GM18526 (cell line): Measurements from ENCODE around the gene EPG5.

Experiments
- POLR2A ChIP-seq: IDR thresholded peaks from 3 replicates; pipeline ENCODE4 v1.6.1; 2011; ENCODE audit not compliant: insufficient read length; ENCODE audit errors: extremely low read depth

EPG5 gene

DNA sequence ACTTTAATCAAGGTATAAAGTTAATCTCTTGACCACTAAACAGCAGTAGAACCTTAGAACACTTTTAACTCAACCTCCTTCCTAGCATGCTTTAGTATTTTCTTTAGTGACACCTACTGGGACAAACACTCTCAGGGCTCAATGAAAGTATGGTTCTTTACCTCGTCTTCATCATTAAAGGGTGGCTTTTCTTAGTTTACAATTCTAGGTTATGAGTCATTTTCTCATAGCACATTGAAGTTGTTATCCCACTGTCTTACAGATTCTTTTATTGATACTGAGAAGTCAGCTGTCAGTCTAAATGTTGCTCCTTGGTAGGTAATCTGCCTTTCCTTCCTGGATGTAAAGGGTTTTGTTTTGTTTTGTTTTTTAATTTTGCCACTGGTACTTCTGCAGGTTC lies 103.7 kb downstream of the EPG5 start:
- no peak for TF ChIP-seq POLR2A

DNA sequence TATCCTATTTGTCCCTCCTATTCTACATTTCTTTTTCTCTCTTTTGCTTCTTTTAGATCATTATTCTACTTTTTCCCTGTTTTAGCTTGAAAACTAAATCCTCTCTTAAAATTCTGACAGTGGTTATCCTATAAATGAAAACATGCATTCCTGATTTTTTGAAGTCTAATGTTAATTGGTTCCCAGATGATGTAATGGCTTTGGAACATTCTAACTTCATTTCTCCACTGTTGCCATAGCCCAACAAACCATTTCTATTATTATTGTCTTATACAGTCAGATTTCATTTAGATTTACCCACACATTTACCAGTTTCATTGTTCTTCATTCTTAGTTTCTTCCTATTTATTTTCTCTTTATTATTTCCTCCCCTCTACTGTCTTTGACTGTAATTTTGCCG lies 105.2 kb downstream of the EPG5 start:
- TF ChIP-seq POLR2A: no peak

DNA sequence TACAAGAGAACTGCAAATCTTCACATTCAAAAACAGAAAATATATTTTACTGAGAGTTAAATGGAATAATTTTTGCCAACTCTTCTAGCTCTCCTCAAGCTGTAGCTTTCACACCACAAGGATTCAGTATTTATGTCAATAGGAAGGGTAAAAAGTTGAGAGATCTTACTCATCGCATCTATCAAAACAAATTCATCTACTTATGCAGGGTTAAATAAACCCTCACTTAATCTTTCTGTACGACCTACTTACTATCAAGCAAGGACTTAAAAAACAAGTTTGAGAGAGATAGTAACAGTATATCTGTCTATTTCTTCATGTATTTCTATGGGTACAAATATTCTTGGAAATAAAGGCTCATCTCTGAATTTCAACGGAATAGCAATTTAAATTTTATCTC lies 106.2 kb downstream of the EPG5 start:
- TF ChIP-seq POLR2A: no peak

DNA sequence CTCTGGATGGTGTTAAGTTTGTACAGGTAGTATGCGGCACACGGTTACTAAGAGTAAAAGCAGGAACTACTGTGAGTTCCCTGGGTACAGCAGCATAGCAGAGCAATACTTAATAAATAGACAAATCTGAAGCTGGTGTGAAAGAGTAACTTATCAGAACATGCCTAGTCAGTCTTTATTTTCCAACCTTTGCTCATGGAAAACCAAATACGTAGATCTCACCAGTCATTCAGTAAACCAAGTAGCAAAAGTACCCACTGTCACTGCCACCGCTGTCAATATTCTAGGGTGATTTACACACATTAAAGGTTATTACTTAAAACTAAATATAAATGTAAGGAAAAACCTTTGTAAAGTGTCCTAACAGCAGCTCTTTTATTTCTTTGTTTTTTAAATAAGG lies 106.6 kb downstream of the EPG5 start:
- TF ChIP-seq POLR2A: no peak

DNA sequence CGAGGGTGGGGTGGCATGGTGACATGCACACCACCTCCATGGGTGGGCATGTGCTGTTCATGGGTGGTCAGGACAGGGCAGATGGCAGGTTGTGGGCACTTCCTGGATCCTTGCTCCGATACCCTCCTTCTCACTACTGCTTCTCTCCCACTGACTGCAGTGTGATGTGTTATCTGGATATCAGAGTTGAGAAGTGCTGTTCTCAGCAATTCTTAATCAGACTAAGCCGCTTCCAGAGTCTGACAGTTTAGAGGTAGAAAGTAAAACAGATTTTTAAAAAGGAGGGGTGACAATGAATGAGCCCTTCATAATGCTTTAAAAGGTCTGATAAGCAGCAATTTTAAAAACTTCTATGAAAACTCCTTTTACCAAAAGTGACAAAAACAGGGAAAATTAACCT lies 107.8 kb downstream of the EPG5 start:
- no peak for TF ChIP-seq POLR2A

DNA sequence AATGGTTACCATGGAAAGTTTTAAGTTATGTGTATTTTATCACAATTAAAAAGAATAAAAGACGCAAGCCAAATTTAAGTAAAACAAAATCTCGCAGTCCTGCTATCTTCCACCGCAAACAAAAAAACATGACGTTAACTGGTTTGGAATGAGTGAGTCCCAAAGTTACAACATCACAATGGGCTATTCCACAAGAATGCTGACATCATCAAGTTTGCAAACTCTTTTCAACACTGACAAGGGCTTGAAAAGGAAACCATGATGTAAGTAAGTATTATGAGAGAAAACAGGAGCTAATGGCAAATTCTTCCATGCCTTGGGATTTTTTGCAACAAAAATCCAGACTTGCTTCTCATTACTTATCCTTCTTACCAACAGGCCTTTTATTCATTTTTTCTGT lies 110.6 kb downstream of the EPG5 start:
- no peak for TF ChIP-seq POLR2A

DNA sequence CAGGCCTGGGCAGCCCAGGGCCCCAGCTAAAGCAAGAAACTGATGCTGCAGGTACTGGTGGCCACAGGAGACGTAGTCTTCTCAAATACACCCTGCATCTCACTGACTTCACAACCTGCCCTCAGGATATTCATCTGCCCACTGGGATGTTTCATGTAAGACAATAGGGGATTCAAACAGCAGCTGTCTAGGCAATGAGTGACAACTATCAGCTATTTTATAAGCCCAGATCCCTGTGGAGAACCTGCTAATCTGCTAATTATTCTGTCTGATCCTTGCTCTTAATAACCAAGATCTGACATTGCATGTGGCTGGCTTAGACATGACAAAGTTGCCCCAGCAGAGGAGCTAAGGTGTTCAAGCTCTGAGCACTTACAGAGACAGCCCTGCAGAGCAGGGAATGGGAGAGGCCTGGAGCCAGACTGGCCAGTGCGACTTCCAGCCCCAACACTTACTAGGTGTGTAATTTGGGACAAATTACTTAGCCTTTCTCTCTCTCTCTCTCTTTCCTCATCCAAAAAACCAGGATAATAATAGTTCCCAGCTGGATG lies 113.0 kb downstream of the EPG5 start:
- TF ChIP-seq POLR2A: no peak

DNA sequence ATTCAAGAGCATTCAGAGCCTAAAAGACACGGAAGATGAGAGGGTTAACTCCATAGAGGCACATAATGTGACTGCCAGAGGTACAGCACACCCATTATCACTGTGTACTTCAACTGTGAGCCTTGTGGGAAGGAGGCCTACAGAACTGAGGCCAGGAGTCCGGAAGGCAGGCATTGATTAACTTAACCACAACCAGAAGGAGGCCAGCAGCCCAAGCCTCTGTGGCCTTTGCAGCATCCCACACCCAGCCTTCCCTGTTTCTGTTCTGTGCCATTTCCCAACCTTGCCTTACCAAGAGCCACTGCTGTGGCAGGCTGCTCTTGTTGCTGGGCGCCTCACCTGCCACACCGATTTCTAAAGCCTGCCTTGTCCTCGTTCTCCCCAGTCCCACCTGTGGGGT lies 114.5 kb downstream of the EPG5 start:
- TF ChIP-seq POLR2A: no peak

DNA sequence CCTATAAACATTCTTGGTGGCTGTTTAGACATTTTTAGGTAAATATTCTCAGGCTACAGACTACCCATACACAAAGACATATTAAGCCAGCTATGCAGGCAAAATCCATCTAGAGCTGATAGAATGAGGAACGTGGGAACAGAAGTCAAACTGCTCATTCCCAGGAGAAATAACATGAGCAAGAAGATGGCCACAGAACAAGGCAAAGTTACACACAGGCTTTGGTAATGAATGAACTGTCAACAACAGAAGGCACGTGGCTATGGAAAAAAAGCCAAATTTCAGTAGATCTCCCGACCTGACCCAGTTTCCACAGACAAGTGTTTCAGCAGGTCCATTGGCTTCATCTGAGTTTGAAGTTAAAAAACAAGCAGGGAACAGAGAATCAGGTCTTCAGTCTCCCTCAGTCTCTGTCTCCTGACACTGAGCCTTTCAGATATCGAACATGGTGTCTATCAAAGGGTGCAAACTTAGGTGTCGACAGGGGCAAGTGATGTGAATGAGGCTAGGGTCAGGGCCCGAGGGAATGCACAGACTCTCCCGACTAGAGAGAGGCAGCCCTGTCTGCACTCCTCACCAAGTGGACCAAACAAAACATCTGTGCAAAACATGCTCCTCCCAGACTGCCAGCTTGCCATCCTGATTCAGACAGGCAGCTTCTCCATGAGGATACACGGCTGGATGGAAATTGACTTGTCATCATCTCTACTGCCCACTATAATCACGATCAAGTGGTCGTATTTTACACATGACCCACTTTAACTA lies 115.8 kb downstream of the EPG5 start:
- TF ChIP-seq POLR2A: no peak

DNA sequence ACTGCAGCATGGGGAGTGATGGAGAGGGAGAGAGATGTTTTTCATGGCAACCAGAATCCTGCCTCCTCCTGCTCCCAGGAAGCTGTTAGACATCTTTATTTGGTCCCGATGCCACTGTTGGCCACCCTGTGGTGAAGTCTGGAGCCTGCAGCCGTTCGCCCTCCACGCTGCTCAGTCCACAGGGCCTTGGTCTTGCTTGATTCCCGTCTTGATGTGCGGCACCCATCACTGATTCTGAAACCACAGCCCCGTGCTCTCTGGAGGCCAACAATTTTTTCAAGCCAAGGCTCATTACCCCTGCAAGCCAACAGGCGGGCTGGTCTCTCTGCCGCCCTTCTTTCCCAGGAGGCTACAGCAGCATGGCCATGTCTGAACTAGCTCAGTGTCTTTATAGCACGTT lies 117.1 kb downstream of the EPG5 start:
- no peak for TF ChIP-seq POLR2A

DNA sequence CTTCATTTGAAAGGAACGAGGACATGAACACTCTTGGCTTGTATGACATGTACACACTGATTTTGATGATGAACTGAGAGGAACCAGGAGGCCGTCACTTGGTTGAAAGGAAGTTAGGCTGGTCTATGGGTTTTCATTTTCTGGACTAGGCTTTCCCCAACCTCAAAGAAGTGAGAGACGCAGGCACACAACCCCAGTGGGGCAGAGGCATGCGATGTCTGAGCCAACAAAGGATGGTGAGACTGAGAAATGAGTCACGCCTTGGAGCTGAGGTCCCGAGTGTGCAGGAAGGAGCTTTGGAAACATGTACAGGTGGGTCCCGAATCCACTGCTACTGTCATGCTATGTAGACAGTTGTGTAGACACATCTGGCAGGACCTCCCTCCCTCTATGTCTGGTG lies 117.6 kb downstream of the EPG5 start:
- TF ChIP-seq POLR2A: no peak

DNA sequence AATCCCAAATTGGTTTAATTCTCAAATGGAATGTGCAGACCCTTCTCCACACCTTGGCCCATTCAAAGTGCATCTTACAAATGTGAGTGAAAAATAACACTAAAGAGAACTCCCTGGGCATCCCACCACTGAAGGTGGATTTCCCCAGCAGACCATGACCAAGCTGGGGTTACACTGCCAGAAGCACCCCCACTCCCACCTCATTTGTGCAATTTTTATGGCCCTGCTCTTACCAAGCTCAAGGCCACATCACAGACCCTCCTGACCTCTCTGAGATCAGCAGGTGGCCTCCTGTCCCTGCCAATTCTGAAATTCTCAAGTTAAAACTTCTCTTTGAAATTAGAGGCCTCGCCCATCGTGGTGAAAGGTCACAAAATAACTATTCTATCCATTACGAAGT lies 120.0 kb downstream of the EPG5 start:
- no peak for TF ChIP-seq POLR2A

DNA sequence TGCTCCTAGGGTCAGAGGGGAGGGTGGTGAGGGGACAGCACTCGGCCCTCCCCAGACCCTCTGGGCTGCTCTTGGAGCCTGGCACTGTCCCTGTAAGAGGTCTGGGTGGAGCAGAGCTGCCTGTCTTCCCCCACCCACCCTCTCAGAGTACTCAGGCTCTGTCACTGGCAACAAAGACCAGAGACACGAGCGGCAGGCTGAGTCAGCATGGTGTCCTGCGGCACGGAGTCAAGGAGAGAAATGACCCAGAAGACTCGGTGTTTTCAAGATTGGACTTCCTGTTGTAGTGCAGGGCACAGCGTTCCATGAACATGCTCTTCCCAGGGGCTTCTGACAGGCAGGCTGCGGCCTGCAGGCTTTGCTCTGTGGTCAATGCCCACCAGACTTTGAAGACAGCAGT lies 121.7 kb downstream of the EPG5 start:
- TF ChIP-seq POLR2A: no peak

DNA sequence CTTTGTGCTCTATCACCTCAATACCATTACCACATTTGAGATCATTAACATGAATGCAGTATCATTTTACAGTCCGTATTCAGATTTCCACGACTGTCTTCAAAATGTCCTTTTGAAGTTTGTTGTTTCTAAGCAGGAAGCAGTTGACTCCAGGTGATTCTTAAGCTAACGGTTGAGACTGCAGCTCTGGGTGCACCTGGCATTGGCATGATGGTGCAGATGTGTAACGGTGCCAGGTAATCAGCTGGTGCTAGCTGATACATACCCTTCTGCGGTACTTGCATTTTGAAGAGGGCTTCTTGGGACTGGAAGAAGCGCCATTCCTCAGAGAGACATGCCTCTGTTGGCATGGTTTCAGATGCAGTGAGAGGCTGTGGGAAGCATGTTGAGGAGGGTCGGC lies 122.2 kb downstream of the EPG5 start:
- no peak for TF ChIP-seq POLR2A

DNA sequence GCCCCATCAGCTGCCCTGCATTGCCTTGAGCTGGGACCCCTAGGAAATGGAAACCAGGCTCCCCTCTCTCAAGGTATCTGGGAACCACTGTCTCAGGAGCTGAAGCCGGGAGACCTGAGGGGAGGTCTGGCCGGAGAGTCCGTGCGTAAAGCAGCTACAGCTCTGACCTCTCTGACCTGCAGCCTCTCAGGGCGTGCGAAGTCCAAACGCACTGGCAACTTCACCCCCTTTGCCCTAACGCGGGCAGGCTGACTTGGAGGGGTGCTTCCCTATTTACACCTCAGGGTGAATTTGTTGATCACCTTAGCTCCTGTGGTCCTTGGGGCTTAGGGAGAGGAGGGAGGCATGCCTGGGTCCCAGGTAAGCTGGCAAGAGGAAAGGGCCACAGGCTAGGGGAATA lies 124.1 kb downstream of the EPG5 start:
- TF ChIP-seq POLR2A: no peak

DNA sequence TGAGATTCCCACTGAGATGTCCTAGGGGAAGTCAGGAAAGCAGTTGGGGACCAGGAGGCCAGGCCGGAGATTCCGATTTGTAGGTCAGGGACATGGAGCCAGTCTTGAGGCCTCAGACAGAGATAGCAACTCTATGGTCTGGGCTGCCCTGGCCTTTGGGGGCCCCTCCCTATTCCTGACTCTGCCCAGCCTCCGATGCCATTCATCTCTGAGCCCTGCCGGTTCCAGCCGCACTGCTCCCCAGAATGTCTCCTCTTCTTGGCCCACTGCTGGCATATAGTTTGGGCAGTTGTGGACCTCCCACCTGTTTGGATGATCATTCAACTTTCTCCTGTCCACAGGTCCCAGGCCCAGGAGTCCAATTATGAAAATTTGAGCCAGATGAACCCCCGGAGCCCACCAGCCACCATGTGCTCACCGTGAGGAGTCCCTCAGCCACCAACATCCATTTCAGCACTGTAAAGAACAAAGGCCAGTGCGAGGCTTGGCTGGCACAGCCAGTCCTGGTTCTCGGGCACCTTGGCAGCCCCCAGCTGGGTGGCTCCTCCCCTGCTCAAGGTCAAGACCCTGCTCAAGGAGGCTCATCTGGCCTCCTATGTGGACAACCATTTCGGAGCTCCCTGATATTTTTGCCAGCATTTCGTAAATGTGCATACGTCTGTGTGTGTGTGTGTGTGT lies 125.2 kb downstream of the EPG5 start:
- no peak for TF ChIP-seq POLR2A
